ENCODE measurements around the gene SH3BP4. TPM values are rescaled to one million over a fixed set of nuclear protein-coding genes. Genes with fewer than 3 reads are reported as not detected.

Gene SH3BP4
- total and polyA plus RNA-seq, 2 of the 13 experiments (the other 11 are each of a cell fraction or from before 2014, with no cell fraction given): 34.6 to 99.1 TPM

DNA sequence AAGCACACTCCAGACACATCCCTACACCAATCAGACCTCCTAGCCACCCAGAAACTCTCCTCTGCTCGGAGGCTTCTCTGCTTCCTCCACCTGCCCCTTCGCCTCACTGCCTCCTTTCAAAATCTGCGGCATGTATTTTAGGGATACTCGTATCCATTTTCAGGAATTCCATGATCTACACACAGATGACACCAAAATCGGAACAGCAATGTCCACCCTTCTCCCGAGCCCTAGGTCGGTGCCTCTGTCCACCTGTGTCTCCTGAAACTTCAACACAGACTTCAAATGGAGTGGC lies 1.4 kb upstream of the SH3BP4 start:
- POLR2A ChIA-PET: interaction anchor here (1.8 to 3.4 kb wide), 2 partner anchors 31 to 69 kb away, joined by 9 to 14 read pairs; no protein-coding TSS in a partner anchor

More for the DNA sequence above, 1.4 kb upstream of the SH3BP4 start:
- Histone ChIP-seq H3K9me3 (ENCODE audit: low read length) (no peaks in the 10 kb centered on the region), H4K20me1 (ENCODE audit: insufficient read depth, low read length) (peaks cover 15% of the 10 kb centered on the region), H3K9ac (ENCODE audit: insufficient read depth, low read depth, low read length) (no peak overlapping the region), H3K79me2 (ENCODE audit: insufficient read depth, low read length) (peaks cover 32% of the 10 kb centered on the region), H3K4me3 (replicated peaks in 1 of 3; ENCODE audit: insufficient read depth in 1 of 3, low read depth in 2 of 3, low read length in 3 of 3) (no peak overlapping the region), H3K4me1 (ENCODE audit: insufficient read depth, low read length) (peaks cover 44% of the 10 kb centered on the region), H2AFZ (ENCODE audit: low read length) (no peak overlapping the region), H3K4me2 (ENCODE audit: low read depth, low read length) (no peak overlapping the region), H3K27me3 (ENCODE audit: control insufficient read depth in 1 of 2, insufficient read depth in 2 of 2, low read length in 2 of 2) (no peaks in the 10 kb centered on the region; a peak in 2 of 5 replicates), H3K36me3 (replicated peaks in 1 of 2; ENCODE audit: control insufficient read depth in 1 of 2, insufficient read depth in 2 of 2, low read length in 2 of 2) (peaks cover 1 to 6% of the 10 kb centered on the region in 2 experiments; a peak in 2 of 5 replicates), H3K27ac (ENCODE audit: extremely low read length, insufficient read depth, low read length) (no peak overlapping the region)
- WGBS (ENCODE audit: low lambda C conversion rate): 78% methylated on average over 7 of the region's 7 CpGs
- DNase-seq (ENCODE audit: low spot score): no peak
- intact Hi-C loops (cut with micrococcal nuclease; ENCODE audit: unreplicated experiment): loop anchor here (5.0 kb wide), 3 partner anchors 107 to 273 kb away; no protein-coding TSS in a partner anchor
- BruUV-seq (replicated peaks): no TSS peak
- CTCF ChIA-PET (ENCODE audit: low intra/inter-chr PET ratio, low total read pairs): no interaction called here
- TF ChIP-seq, protein P1, sequence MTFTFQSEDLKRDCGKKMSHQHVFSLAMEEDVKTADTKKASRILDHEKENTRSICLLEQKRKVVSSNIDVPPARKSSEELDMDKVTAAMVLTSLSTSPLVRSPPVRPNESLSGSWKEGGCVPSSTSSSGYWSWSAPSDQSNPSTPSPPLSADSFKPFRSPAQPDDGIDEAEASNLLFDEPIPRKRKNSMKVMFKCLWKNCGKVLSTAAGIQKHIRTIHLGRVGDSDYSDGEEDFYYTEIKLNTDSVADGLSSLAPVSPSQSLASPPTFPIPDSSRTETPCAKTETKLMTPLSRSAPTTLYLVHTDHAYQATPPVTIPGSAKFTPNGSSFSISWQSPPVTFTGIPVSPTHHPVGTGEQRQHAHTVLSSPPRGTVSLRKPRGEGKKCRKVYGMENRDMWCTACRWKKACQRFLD (CRISPR knock-in tag; IDR thresholded peaks at IDR 0.05; ENCODE audit: borderline replicate concordance): no peak
- TF ChIP-seq ZNF792 (CRISPR knock-in tag; IDR thresholded peaks at IDR 0.05) (no peak), CERS6 (CRISPR knock-in tag; IDR thresholded peaks at IDR 0.05) (no peak), HNRNPK (IDR thresholded peaks at IDR 0.05; ENCODE audit: low read depth, low read length, poor library complexity, severe bottlenecking) (no peak), ZNF496 (CRISPR knock-in tag; IDR thresholded peaks at IDR 0.05; ENCODE audit: insufficient replicate concordance) (no peak), ZNF430 (CRISPR knock-in tag; IDR thresholded peaks at IDR 0.05) (no peak), ZFYVE20 (CRISPR knock-in tag; IDR thresholded peaks at IDR 0.05; ENCODE audit: borderline replicate concordance, low read depth) (no peak), ZSCAN5A (CRISPR knock-in tag; IDR thresholded peaks at IDR 0.05; ENCODE audit: borderline replicate concordance) (no peak), ZFY (CRISPR knock-in tag; IDR thresholded peaks at IDR 0.05) (no peak)
- TF ChIP-seq, protein P2, sequence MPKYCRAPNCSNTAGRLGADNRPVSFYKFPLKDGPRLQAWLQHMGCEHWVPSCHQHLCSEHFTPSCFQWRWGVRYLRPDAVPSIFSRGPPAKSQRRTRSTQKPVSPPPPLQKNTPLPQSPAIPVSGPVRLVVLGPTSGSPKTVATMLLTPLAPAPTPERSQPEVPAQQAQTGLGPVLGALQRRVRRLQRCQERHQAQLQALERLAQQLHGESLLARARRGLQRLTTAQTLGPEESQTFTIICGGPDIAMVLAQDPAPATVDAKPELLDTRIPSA (CRISPR knock-in tag; IDR thresholded peaks at IDR 0.05; ENCODE audit: borderline replicate concordance): no peak
- no peak for FAIRE-seq
- no peak for ATAC-seq
- in situ Hi-C loops (cut with HindIII; ENCODE audit: extremely low pct_ligation_motif_present, low pct_unique_long_range_greater_than_20kb): no loop called here

Measured in HepG2 (cell line).